HepG2 (cell line): Measurements from ENCODE around the gene ATP8B4.

Source experiments
- ATF7 ChIP-seq, 2 experiments: fragments of 450-650 bp in 1 of 2; sonication (generic) in 1 of 2; formaldehyde crosslinking in 1 of 2; IDR thresholded peaks; 2 replicates each; pipeline versions ENCODE4 v1.4.0 to v1.6.1; 2016 to 2020; ENCODE audit warnings: antibody characterized with exemption in 1 of 2, mild to moderate bottlenecking in 1 of 2, missing genetic modification reagents in 1 of 2
- CREM ChIP-seq, 2 experiments: sonication (generic) in 1 of 2; formaldehyde crosslinking in 1 of 2; IDR thresholded peaks; 2 replicates each; pipeline versions ENCODE4 v1.4.0 to v1.6.1; 2016 to 2020; ENCODE audit warnings: antibody characterized with exemption in 1 of 2, mild to moderate bottlenecking in 1 of 2, missing genetic modification reagents in 1 of 2
- GABPA ChIP-seq, 2 experiments: IDR thresholded peaks; 2 replicates each; pipeline ENCODE4 v1.6.1; 2011 to 2016; ENCODE audit warnings: low read depth in 2 of 2, low read length in 1 of 2, missing biosample characterization in 1 of 2, missing genetic modification characterization in 1 of 2
- JUND ChIP-seq: sonication (generic); formaldehyde crosslinking; IDR thresholded peaks from 2 replicates; pipeline ENCODE4 v1.8.0; 2022; ENCODE audit warnings: mild to moderate bottlenecking, missing genetic modification reagents
- POLR2A ChIP-seq, 2 experiments: IDR thresholded peaks; 2 replicates each; pipeline ENCODE4 v1.6.1; 2011; ENCODE audit warnings: low read depth in 2 of 2, low read length in 2 of 2, mild to moderate bottlenecking in 1 of 2, moderate library complexity in 1 of 2; ENCODE audit not compliant: insufficient read depth in 1 of 2
- RXRA ChIP-seq: sonication (generic); formaldehyde crosslinking; IDR thresholded peaks from 2 replicates; pipeline ENCODE4 v1.5.1; 2020; ENCODE audit warnings: missing genetic modification reagents
- SMARCE1 ChIP-seq: fragments of 450-650 bp; IDR thresholded peaks from 2 replicates; pipeline ENCODE4 v1.6.1; 2017; ENCODE audit warnings: borderline replicate concordance
- TCF7 ChIP-seq: sonication (generic); IDR thresholded peaks from 2 replicates; pipeline ENCODE4 v1.6.1; 2016; ENCODE audit warnings: antibody characterized with exemption, low read depth
- THRA ChIP-seq: sonication (generic); formaldehyde crosslinking; IDR thresholded peaks from 2 replicates; pipeline ENCODE4 v1.4.0; 2020; ENCODE audit warnings: missing genetic modification reagents, borderline replicate concordance
- ZMYM2 ChIP-seq: sonication (generic); formaldehyde crosslinking; IDR thresholded peaks from 2 replicates; pipeline ENCODE4 v1.8.0; 2022; ENCODE audit warnings: mild to moderate bottlenecking, missing genetic modification reagents
- ZNF10 ChIP-seq: sonication (generic); formaldehyde crosslinking; IDR thresholded peaks from 2 replicates; pipeline ENCODE4 v1.4.0; 2020; ENCODE audit warnings: mild to moderate bottlenecking, low read depth, missing genetic modification reagents, borderline replicate concordance

- TF ChIP-seq THRA (CRISPR knock-in tag) (no peak), ZMYM2 (CRISPR knock-in tag) (no peak), JUND (CRISPR knock-in tag) (no peak), SMARCE1 (no peak), ATF7 (IDR thresholded peaks at IDR 0.05) (no peak), ATF7 (CRISPR knock-in tag; IDR thresholded peaks at IDR 0.05) (no peak), RXRA (CRISPR knock-in tag) (no peak), CREM (IDR thresholded peaks at IDR 0.05) (no peak), CREM (CRISPR knock-in tag; IDR thresholded peaks at IDR 0.05) (no peak), ZNF10 (CRISPR knock-in tag) (no peak), GABPA (IDR thresholded peaks at IDR 0.05; ENCODE audit: low read depth, low read length) (no peak), GABPA (CRISPR knock-in tag; IDR thresholded peaks at IDR 0.05; ENCODE audit: low read depth) (no peak), POLR2A (IDR thresholded peaks at IDR 0.05; ENCODE audit: insufficient read depth in 1 of 2, low read depth in 2 of 2, low read length in 2 of 2) (no peak), TCF7 (no peak)
Observed at GRCh38 chr15:50166216-50166615, 47.2 kb upstream of the ATP8B4 start.
